ENCODE results near the gene TBCB. TPM values are rescaled to one million over a fixed set of nuclear protein-coding genes. Genes with fewer than 3 reads are reported as not detected.

The TBCB gene
- total and polyA plus RNA-seq, 2 experiments from 2014 or later, result 123 to 149 TPM

GRCh38 chr19:36103842-36104552 lies 11.3 kb upstream of the TBCB start:
- Histone ChIP-seq H3K27me3 (no peaks in the 10 kb centered on the region), H3K79me2 (no peaks in the 10 kb centered on the region), H3K4me3 (no peak overlapping the region), H2AFZ (no peak overlapping the region), H3K27ac (no peak overlapping the region), H3K4me2 (no peak overlapping the region), H4K20me1 (ENCODE audit: insufficient read depth, poor library complexity, severe bottlenecking) (no peaks in the 10 kb centered on the region), H3K36me3 (replicated peaks; ENCODE audit: insufficient read depth, low read depth) (no peaks in the 10 kb centered on the region), H3K9me2 (replicated peaks; ENCODE audit: insufficient read depth) (no peaks in the 10 kb centered on the region), H3K4me1 (ENCODE audit: insufficient read depth) (no peaks in the 10 kb centered on the region), H3K9me3 (ENCODE audit: low read depth) (no peaks in the 10 kb centered on the region)
- no peak for DNase-seq (ENCODE audit: low spot score)
- TF ChIP-seq CTCF (IDR thresholded peaks at IDR 0.05; ENCODE audit: poor library complexity), result no peak
- no peak for TF ChIP-seq EZH2 (IDR thresholded peaks at IDR 0.05; ENCODE audit: borderline replicate concordance)
- TF ChIP-seq EZH2phosphoT487 (IDR thresholded peaks at IDR 0.05; ENCODE audit: low read depth, severe bottlenecking, unreplicated experiment), result no peak
- 93% methylated on average over 12 of the region's 12 CpGs for WGBS (ENCODE audit: low lambda C conversion rate, missing lambda C conversion rate)

- H3K36me3 ChIP-seq (replicated peaks; ENCODE audit: insufficient read depth, low read depth), result no peaks in the 10 kb centered on the region
- H3K9me2 ChIP-seq (replicated peaks; ENCODE audit: insufficient read depth), result no peaks in the 10 kb centered on the region
- no peak overlapping the region for H3K4me2 ChIP-seq
- no peaks in the 10 kb centered on the region for H3K27me3 ChIP-seq
- H2AFZ ChIP-seq, result no peak overlapping the region
- H3K4me3 ChIP-seq, result no peak overlapping the region
- H4K20me1 ChIP-seq (ENCODE audit: insufficient read depth, poor library complexity, severe bottlenecking), result no peaks in the 10 kb centered on the region
- no peak for DNase-seq (ENCODE audit: low spot score)
- no peaks in the 10 kb centered on the region for H3K79me2 ChIP-seq
- H3K27ac ChIP-seq, result no peak overlapping the region
- TF ChIP-seq EZH2phosphoT487 (IDR thresholded peaks at IDR 0.05; ENCODE audit: low read depth, severe bottlenecking, unreplicated experiment) (no peak), EZH2 (IDR thresholded peaks at IDR 0.05; ENCODE audit: borderline replicate concordance) (no peak), CTCF (IDR thresholded peaks at IDR 0.05; ENCODE audit: poor library complexity) (no peak)
- no peaks in the 10 kb centered on the region for H3K9me3 ChIP-seq (ENCODE audit: low read depth)
- WGBS (ENCODE audit: low lambda C conversion rate, missing lambda C conversion rate), result 92% methylated on average over 6 of the region's 6 CpGs
- H3K4me1 ChIP-seq (ENCODE audit: insufficient read depth), result no peaks in the 10 kb centered on the region
Observed at GRCh38 chr19:36106441-36106840, 8.8 kb upstream of the TBCB start.

GRCh38 chr19:36106991-36107390 lies 8.3 kb upstream of the TBCB start:
- no peak overlapping the region for H3K4me2 ChIP-seq
- no peak for DNase-seq (ENCODE audit: low spot score)
- H2AFZ ChIP-seq, result no peak overlapping the region
- no peaks in the 10 kb centered on the region for H4K20me1 ChIP-seq (ENCODE audit: insufficient read depth, poor library complexity, severe bottlenecking)
- 95% methylated on average over 5 of the region's 5 CpGs for WGBS (ENCODE audit: low lambda C conversion rate, missing lambda C conversion rate)
- no peaks in the 10 kb centered on the region for H3K27me3 ChIP-seq
- TF ChIP-seq CTCF (IDR thresholded peaks at IDR 0.05; ENCODE audit: poor library complexity) (no peak), EZH2phosphoT487 (IDR thresholded peaks at IDR 0.05; ENCODE audit: low read depth, severe bottlenecking, unreplicated experiment) (no peak), EZH2 (IDR thresholded peaks at IDR 0.05; ENCODE audit: borderline replicate concordance) (no peak)
- no peak overlapping the region for H3K4me3 ChIP-seq
- H3K27ac ChIP-seq, result no peak overlapping the region
- H3K9me3 ChIP-seq (ENCODE audit: low read depth), result no peaks in the 10 kb centered on the region
- no peaks in the 10 kb centered on the region for H3K4me1 ChIP-seq (ENCODE audit: insufficient read depth)
- H3K9me2 ChIP-seq (replicated peaks; ENCODE audit: insufficient read depth), result no peaks in the 10 kb centered on the region
- H3K36me3 ChIP-seq (replicated peaks; ENCODE audit: insufficient read depth, low read depth), result no peaks in the 10 kb centered on the region
- no peaks in the 10 kb centered on the region for H3K79me2 ChIP-seq
